ENCODE results near the gene CCBE1. TPM values are rescaled to one million over a fixed set of nuclear protein-coding genes. Genes with fewer than 3 reads are reported as not detected.

CCBE1 gene
- total and polyA plus RNA-seq, 9 of the 15 experiments (the other 6 are each of a cell fraction or from before 2014, with no cell fraction given), result 0.20 TPM; not detected in 8

DNA sequence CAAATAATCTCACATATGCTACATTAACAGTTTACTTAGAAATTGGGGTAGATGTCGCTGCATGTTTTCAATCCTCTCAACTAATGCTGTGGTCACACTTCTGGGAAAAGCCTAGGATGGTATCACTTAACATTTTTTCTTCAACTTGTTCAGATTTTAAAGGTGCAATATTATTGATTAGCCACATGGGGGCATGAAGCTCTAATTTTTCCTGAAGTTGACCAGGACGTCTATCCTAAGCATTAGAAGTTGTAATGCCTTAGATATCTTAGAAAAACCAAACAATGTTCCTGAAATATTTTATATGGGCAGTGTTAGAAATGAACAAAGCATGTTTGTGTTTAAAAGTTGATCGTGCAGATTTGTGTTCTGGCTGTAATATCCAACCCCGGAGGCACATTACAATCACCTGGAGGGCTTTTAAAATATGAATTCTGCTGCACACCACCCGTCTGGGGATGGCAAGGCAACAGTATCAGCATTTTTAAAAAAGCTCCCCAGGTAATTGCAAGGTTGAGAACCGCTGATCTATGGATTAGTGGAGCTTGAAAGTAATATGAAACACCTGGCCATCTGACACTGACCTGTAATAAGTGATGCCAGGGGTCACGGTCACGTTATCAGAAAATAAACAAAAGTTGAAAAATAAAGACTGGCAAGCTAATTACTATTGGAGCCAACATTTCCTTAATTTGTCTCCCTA lies 237.7 kb downstream of the CCBE1 start (continued):
- TF ChIP-seq, protein P1, sequence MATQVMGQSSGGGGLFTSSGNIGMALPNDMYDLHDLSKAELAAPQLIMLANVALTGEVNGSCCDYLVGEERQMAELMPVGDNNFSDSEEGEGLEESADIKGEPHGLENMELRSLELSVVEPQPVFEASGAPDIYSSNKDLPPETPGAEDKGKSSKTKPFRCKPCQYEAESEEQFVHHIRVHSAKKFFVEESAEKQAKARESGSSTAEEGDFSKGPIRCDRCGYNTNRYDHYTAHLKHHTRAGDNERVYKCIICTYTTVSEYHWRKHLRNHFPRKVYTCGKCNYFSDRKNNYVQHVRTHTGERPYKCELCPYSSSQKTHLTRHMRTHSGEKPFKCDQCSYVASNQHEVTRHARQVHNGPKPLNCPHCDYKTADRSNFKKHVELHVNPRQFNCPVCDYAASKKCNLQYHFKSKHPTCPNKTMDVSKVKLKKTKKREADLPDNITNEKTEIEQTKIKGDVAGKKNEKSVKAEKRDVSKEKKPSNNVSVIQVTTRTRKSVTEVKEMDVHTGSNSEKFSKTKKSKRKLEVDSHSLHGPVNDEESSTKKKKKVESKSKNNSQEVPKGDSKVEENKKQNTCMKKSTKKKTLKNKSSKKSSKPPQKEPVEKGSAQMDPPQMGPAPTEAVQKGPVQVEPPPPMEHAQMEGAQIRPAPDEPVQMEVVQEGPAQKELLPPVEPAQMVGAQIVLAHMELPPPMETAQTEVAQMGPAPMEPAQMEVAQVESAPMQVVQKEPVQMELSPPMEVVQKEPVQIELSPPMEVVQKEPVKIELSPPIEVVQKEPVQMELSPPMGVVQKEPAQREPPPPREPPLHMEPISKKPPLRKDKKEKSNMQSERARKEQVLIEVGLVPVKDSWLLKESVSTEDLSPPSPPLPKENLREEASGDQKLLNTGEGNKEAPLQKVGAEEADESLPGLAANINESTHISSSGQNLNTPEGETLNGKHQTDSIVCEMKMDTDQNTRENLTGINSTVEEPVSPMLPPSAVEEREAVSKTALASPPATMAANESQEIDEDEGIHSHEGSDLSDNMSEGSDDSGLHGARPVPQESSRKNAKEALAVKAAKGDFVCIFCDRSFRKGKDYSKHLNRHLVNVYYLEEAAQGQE (IDR thresholded peaks at IDR 0.05; ENCODE audit: borderline replicate concordance), result peak; percentile 50; the same call in 1 of the 2 replicates
- TF ChIP-seq, protein P1 (CRISPR knock-in tag; IDR thresholded peaks at IDR 0.05; ENCODE audit: low read depth), result no peak
- TF ChIP-seq SMC3 (conservative IDR thresholded peaks at IDR 0.05; ENCODE audit: insufficient read depth, low read depth, low read length), result 0 out of 2 replicates have a peak, but pooled peaks have one; percentile 9
